ENCODE data around the gene RHBDD2. TPM values are rescaled to one million over a fixed set of nuclear protein-coding genes. Genes with fewer than 3 reads are reported as not detected.
"Not testable (repeated sequence)": the region's sequence is repeated elsewhere in the genome, so short reads cannot be mapped to it uniquely, and the experiment has no call there.

The RHBDD2 gene
- total and polyA plus RNA-seq, 9 of the 15 experiments (the other 6 are each of a cell fraction or from before 2014, with no cell fraction given), result 3.3 to 36.7 (median 17.9) TPM

DNA sequence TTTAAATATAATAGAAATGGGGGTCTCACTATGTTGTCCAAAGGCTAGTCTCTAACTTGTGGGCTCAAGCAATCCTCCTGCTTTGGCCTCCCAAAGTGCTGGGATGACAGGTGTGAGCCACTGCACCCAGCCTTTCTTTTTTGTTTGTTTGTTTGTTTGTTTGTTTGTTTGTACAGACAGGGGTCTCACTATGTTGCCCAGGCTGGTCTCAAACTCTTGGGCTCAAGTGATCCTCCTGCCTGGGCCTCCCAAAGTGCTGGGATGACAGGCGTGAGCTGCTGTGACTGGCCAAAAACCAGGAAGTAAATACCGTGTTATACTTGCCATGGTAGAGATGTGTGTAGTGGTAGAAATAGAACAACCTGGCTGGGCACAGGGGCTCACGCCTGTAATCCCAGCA lies 4.7 kb upstream of the RHBDD2 start:
- CTCF ChIA-PET (ENCODE audit: low intra/inter-chr PET ratio); H3K4me2 ChIP-seq (ENCODE audit: insufficient read depth, low read length); H3K9ac ChIP-seq (ENCODE audit: insufficient read depth in 1 of 2, low read depth in 2 of 2, low read length in 2 of 2); in situ Hi-C loops (cut with MboI); FAIRE-seq; H3K79me2 ChIP-seq (ENCODE audit: control insufficient read depth, insufficient read depth, low read length); H3K27me3 ChIP-seq (ENCODE audit: control insufficient read depth in 2 of 2, insufficient read depth in 2 of 2, low read length in 2 of 2); H3K4me3 ChIP-seq; DNase-seq (ENCODE audit: extremely low read depth in 1 of 4, low spot score in 3 of 4); H4K20me1 ChIP-seq (replicated peaks; ENCODE audit: control insufficient read depth, insufficient read depth, low read length); H2AFZ ChIP-seq (ENCODE audit: low read depth, low read length); H3K9me3 ChIP-seq (replicated peaks; ENCODE audit: control insufficient read depth, insufficient read depth, low read depth, low read length); H3K9me1 ChIP-seq (ENCODE audit: control insufficient read depth, insufficient read depth, low read length); H3K27ac ChIP-seq (ENCODE audit: extremely low read depth, low read depth, low read length); H3K36me3 ChIP-seq (ENCODE audit: control insufficient read depth, insufficient read depth, low read length); BruUV-seq (replicated peaks); intact Hi-C loops (cut with micrococcal nuclease); ATAC-seq: not testable (repeated sequence)
- POLR2A ChIA-PET, result interaction anchor here (0.7 to 1.0 kb wide), 2 partner anchors 9 to 22 kb away, joined by 3 to 4 read pairs; no protein-coding TSS in a partner anchor
- WGBS (ENCODE audit: insufficient coverage, low coverage, missing lambda C conversion rate), result 69% methylated on average over 3 of the region's 3 CpGs
- H3K4me1 ChIP-seq (replicated peaks in 1 of 2; ENCODE audit: control insufficient read depth in 2 of 2, insufficient read depth in 2 of 2, low read length in 2 of 2), result peaks cover 20 to 21% of the 10 kb centered on the region in 2 experiments
- TF ChIP-seq BCOR (IDR thresholded peaks at IDR 0.05) (peak; percentile 51; the same call in 1 of the 2 replicates), ZNF121 (CRISPR knock-in tag; conservative IDR thresholded peaks at IDR 0.05) (peak; percentile 70)

DNA sequence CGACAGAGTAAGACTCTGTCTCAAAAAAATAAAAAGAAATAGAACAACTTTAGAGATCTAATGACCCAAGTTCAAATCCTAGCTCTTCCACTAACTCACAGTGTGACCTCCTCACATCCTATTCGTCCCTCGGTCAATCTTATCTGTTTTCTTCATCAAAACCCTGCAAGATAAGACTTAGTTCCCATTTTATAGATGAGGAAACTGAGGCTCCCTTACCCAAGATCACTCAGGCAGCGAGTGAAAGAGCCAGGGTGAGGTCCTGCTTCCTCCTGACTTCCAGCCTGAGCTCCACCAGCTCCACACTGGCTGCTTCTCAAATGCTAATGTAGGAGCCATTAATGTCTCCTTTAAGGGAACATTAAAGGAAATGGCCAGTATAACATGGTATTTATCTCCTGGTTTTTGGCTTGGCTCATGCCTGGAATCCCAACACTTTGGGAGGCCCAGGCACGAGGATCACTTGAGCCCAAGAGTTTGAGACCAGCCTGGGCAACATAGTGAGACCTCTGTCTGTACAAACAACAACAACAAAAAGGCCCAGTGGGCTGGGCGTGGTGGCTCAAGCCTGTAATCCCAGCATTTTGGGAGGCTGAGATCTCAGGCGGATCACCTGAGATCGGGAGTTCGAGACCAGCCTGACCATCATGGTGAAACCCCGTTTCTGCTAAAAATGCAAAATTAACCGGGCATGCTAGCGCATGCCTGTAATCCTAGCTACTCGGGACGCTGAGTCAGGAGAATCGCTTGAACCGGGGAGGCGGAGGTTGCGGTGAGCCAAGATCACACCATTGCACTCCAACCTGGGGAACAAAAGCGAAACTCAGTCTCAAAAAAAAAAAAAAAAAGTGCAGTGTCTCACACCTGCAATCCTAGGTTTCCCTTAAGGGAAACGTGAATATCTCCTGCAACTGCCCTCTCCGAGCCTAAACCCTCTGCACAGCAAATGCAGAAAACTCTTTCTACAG lies 3.4 kb upstream of the RHBDD2 start:
- in situ Hi-C loops (cut with MboI) (no loop called here), intact Hi-C loops (cut with micrococcal nuclease) (no loop called here)
- H3K9ac ChIP-seq (ENCODE audit: insufficient read depth in 1 of 2, low read depth in 2 of 2, low read length in 2 of 2), result 0 out of 4 replicates have a peak overlapping the region, but pooled peaks of 1 of the 2 experiments have one; percentile 17
- POLR2A ChIA-PET, result interaction anchor here (0.6 kb wide), 1 partner anchor 31 kb away, joined by 3 read pairs; no protein-coding TSS in a partner anchor
- peaks cover 25 to 29% of the 10 kb centered on the region in 2 experiments for H3K4me1 ChIP-seq (replicated peaks in 1 of 2; ENCODE audit: control insufficient read depth in 2 of 2, insufficient read depth in 2 of 2, low read length in 2 of 2)
- H3K9me1 ChIP-seq (ENCODE audit: control insufficient read depth, insufficient read depth, low read length), result no peaks in the 10 kb centered on the region
- no peaks in the 10 kb centered on the region for H3K27me3 ChIP-seq (ENCODE audit: control insufficient read depth in 2 of 2, insufficient read depth in 2 of 2, low read length in 2 of 2)
- FAIRE-seq, result no peak
- 73% methylated on average over 21 of the region's 21 CpGs for WGBS (ENCODE audit: insufficient coverage, low coverage, missing lambda C conversion rate)
- CTCF ChIA-PET (ENCODE audit: low intra/inter-chr PET ratio), result no interaction called here
- 0 out of 2 replicates have a peak overlapping the region, but pooled peaks have one; percentile 42 for H2AFZ ChIP-seq (ENCODE audit: low read depth, low read length)
- no peak for ATAC-seq
- no peak for DNase-seq (ENCODE audit: extremely low read depth in 1 of 4, low spot score in 3 of 4)
- no peaks in the 10 kb centered on the region for H3K9me3 ChIP-seq (replicated peaks; ENCODE audit: control insufficient read depth, insufficient read depth, low read depth, low read length)
- no peak overlapping the region for H3K4me3 ChIP-seq
- BruUV-seq (replicated peaks), result no TSS peak
- no peak overlapping the region for H3K4me2 ChIP-seq (ENCODE audit: insufficient read depth, low read length)
- no peaks in the 10 kb centered on the region for H4K20me1 ChIP-seq (replicated peaks; ENCODE audit: control insufficient read depth, insufficient read depth, low read length)
- H3K79me2 ChIP-seq (ENCODE audit: control insufficient read depth, insufficient read depth, low read length), result peaks cover 15% of the 10 kb centered on the region
- H3K27ac ChIP-seq (ENCODE audit: extremely low read depth, low read depth, low read length), result no peak overlapping the region
- H3K36me3 ChIP-seq (ENCODE audit: control insufficient read depth, insufficient read depth, low read length), result 0 out of 3 replicates have a peak, but pooled peaks cover 4% of the 10 kb centered on the region
- TF ChIP-seq, protein P1, sequence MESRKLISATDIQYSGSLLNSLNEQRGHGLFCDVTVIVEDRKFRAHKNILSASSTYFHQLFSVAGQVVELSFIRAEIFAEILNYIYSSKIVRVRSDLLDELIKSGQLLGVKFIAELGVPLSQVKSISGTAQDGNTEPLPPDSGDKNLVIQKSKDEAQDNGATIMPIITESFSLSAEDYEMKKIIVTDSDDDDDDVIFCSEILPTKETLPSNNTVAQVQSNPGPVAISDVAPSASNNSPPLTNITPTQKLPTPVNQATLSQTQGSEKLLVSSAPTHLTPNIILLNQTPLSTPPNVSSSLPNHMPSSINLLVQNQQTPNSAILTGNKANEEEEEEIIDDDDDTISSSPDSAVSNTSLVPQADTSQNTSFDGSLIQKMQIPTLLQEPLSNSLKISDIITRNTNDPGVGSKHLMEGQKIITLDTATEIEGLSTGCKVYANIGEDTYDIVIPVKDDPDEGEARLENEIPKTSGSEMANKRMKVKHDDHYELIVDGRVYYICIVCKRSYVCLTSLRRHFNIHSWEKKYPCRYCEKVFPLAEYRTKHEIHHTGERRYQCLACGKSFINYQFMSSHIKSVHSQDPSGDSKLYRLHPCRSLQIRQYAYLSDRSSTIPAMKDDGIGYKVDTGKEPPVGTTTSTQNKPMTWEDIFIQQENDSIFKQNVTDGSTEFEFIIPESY (CRISPR knock-in tag; IDR thresholded peaks at IDR 0.05), result peak; percentile 14; the same call in 1 of the 2 replicates
- TF ChIP-seq RBM25 (IDR thresholded peaks at IDR 0.05; ENCODE audit: low read depth, low read length, severe bottlenecking) (peak; percentile 87), TSC22D4 (tag; IDR thresholded peaks at IDR 0.05) (no peak), PCBP1 (IDR thresholded peaks at IDR 0.05; ENCODE audit: low read depth, low read length, poor library complexity, severe bottlenecking) (no peak), KLF13 (tag; IDR thresholded peaks at IDR 0.05; ENCODE audit: borderline replicate concordance, low read depth) (no peak), PHB2 (IDR thresholded peaks at IDR 0.05; ENCODE audit: low read depth) (no peak)
- TF ChIP-seq, protein P2, sequence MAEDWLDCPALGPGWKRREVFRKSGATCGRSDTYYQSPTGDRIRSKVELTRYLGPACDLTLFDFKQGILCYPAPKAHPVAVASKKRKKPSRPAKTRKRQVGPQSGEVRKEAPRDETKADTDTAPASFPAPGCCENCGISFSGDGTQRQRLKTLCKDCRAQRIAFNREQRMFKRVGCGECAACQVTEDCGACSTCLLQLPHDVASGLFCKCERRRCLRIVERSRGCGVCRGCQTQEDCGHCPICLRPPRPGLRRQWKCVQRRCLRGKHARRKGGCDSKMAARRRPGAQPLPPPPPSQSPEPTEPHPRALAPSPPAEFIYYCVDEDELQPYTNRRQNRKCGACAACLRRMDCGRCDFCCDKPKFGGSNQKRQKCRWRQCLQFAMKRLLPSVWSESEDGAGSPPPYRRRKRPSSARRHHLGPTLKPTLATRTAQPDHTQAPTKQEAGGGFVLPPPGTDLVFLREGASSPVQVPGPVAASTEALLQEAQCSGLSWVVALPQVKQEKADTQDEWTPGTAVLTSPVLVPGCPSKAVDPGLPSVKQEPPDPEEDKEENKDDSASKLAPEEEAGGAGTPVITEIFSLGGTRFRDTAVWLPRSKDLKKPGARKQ (CRISPR knock-in tag; IDR thresholded peaks at IDR 0.05), result no peak

Data from K562 (cell line).